CD4-positive, alpha-beta T cell (primary cell): ENCODE data around the gene HSD3B2. TPM values are rescaled to one million over a fixed set of nuclear protein-coding genes. Genes with fewer than 3 reads are reported as not detected.

Source experiments
- ATAC-seq: fragments of 200-7000 bp; cut with Tn5 transposase; one replicate; pipeline ENCODE4 v1.10.0; 2022; ENCODE audit warnings: mild to moderate bottlenecking; ENCODE audit not compliant: poor library complexity
- CTCF ChIA-PET: fragments of 350-600 bp; sonication (Branson Sonifier 250); formaldehyde crosslinking; loops from one replicate; lab custom pipeline; 2021; ENCODE audit warnings: antibody characterized with exemption, inconsistent platforms; lab: Charles Lee
- POLR2A ChIA-PET: fragments of 350-600 bp; sonication (Branson Sonifier 250); formaldehyde crosslinking; loops from one replicate; lab custom pipeline; 2021; ENCODE audit warnings: antibody characterized with exemption, inconsistent platforms; lab: Charles Lee
- DNase-seq, 14 experiments: peaks; one replicate each; pipeline ENCODE4 v3.0.0-alpha.2; 2013 to 2020; ENCODE audit warnings: mixed read lengths in 2 of 14
- H3K27ac ChIP-seq, 2 donors: one replicate each; pipeline versions ENCODE4 v1.5.1 to v1.7.0; 2013; ENCODE audit warnings: low read length in 2 of 2, low read depth in 1 of 2, mild to moderate bottlenecking in 1 of 2
- H3K27me3 ChIP-seq, 2 experiments: 1 replicate in 1 of 2; 2 replicates in 1 of 2; pipeline versions ENCODE4 v1.6.1 to v1.7.0; 2013; ENCODE audit warnings: low read length in 2 of 2, control low read depth in 1 of 2, mild to moderate bottlenecking in 1 of 2, moderate library complexity in 1 of 2; ENCODE audit not compliant: insufficient read depth in 2 of 2, control insufficient read depth in 1 of 2
- H3K36me3 ChIP-seq: one replicate; pipeline ENCODE4 v1.6.1; 2013; ENCODE audit warnings: low read length, control low read depth; ENCODE audit not compliant: insufficient read depth
- H3K4me1 ChIP-seq: one replicate; pipeline ENCODE4 v1.6.1; 2013; ENCODE audit warnings: low read length, control low read depth; ENCODE audit not compliant: insufficient read depth
- H3K4me3 ChIP-seq: one replicate; pipeline ENCODE4 v1.5.1; 2013; ENCODE audit warnings: mild to moderate bottlenecking, low read length, moderate library complexity
- H3K9me3 ChIP-seq, 2 experiments: 1 replicate in 1 of 2; 2 replicates in 1 of 2; pipeline versions ENCODE4 v1.6.1 to v1.7.0; 2013; ENCODE audit warnings: low read length in 2 of 2, mild to moderate bottlenecking in 2 of 2, control low read depth in 1 of 2, moderate library complexity in 1 of 2; ENCODE audit not compliant: control insufficient read depth in 1 of 2, insufficient read depth in 1 of 2
- H3K27ac Mint-ChIP-seq: one replicate; pipeline ENCODE4 v1.8.0; 2020; ENCODE audit warnings: mixed read lengths
- H3K27me3 Mint-ChIP-seq: one replicate; pipeline ENCODE4 v1.8.0; 2021; ENCODE audit warnings: mixed read lengths
- H3K36me3 Mint-ChIP-seq: one replicate; pipeline ENCODE4 v1.8.0; 2021; ENCODE audit warnings: low read depth, mixed read lengths
- H3K4me1 Mint-ChIP-seq: one replicate; pipeline ENCODE4 v1.8.0; 2021; ENCODE audit warnings: low read depth, mixed read lengths
- H3K4me3 Mint-ChIP-seq: one replicate; pipeline ENCODE4 v1.8.0; 2020; ENCODE audit warnings: mild to moderate bottlenecking, mixed read lengths
- H3K9me3 Mint-ChIP-seq: one replicate; pipeline ENCODE4 v1.8.0; 2020; ENCODE audit warnings: mixed read lengths
- CTCF ChIP-seq: fragments of 200-600 bp; IDR thresholded peaks from one replicate; pipeline ENCODE4 v1.8.0; 2022; ENCODE audit warnings: antibody characterized with exemption, mild to moderate bottlenecking
- intact Hi-C, 2 experiments: fragments of 100-400 bp; cut with DNase I in 1 of 2; cut with micrococcal nuclease in 1 of 2; formaldehyde crosslinking; loops; one replicate each; pipeline versions ENCODE4 v1.15.1 to v1.9.0; 2023 to 2025; cut with DNase I, micrococcal nuclease
- total RNA-seq, 174 experiments: library from RNA in 2 of 174; stranded (reverse) in 2 of 174; gene quantifications; one replicate each; pipeline ENCODE4 v1.2.3 and lab custom pipeline; 2021 to 2026

Gene HSD3B2
- total RNA-seq, 2 experiments from 2014 or later = not detected

- Mint-ChIP-seq H3K4me1 (no peaks in the 10 kb centered on the region), H3K4me3 (no peak overlapping the region), H3K36me3 (no peaks in the 10 kb centered on the region), H3K9me3 (no peaks in the 10 kb centered on the region), H3K27me3 (peaks cover 41% of the 10 kb centered on the region), H3K27ac (no peak overlapping the region)
- CTCF ChIA-PET = no interaction called here
- Histone ChIP-seq H3K36me3 (no peaks in the 10 kb centered on the region), H3K27me3 (peaks cover 0 to 5% of the 10 kb centered on the region in 2 experiments), H3K9me3 (peaks cover 0 to 4% of the 10 kb centered on the region in 2 experiments), H3K4me1 (no peaks in the 10 kb centered on the region), H3K27ac (no peak overlapping the region), H3K4me3 (no peak overlapping the region)
- no peak for TF ChIP-seq CTCF
- DNase-seq = no peak
- POLR2A ChIA-PET = no interaction called here
- ATAC-seq = no peak
- intact Hi-C loops = no loop called here
Observed at GRCh38 chr1:119428991-119429390, 14.0 kb downstream of the HSD3B2 start.

- peaks cover 0 to 5% of the 10 kb centered on the region in 2 experiments for H3K27me3 ChIP-seq
- H3K4me3 ChIP-seq = no peak overlapping the region
- no peaks in the 10 kb centered on the region for H3K4me1 ChIP-seq
- Mint-ChIP-seq H3K4me1 (no peaks in the 10 kb centered on the region), H3K27ac (no peak overlapping the region), H3K4me3 (no peak overlapping the region), H3K36me3 (no peaks in the 10 kb centered on the region), H3K9me3 (no peaks in the 10 kb centered on the region), H3K27me3 (peaks cover 41% of the 10 kb centered on the region)
- no peaks in the 10 kb centered on the region for H3K36me3 ChIP-seq
- intact Hi-C loops = no loop called here
- ATAC-seq = no peak
- POLR2A ChIA-PET = no interaction called here
- peaks cover 0 to 4% of the 10 kb centered on the region in 2 experiments for H3K9me3 ChIP-seq
- DNase-seq = no peak
- no peak for TF ChIP-seq CTCF
- no peak overlapping the region for H3K27ac ChIP-seq
- CTCF ChIA-PET = no interaction called here
Observed at GRCh38 chr1:119429687-119430086, 14.7 kb downstream of the HSD3B2 start.

GRCh38 chr1:119430486-119430885 lies 15.5 kb downstream of the HSD3B2 start:
- intact Hi-C loops = no loop called here
- Histone ChIP-seq H3K4me3 (no peak overlapping the region), H3K9me3 (peaks cover 0 to 4% of the 10 kb centered on the region in 2 experiments), H3K27me3 (peaks cover 0 to 5% of the 10 kb centered on the region in 2 experiments), H3K4me1 (no peaks in the 10 kb centered on the region), H3K36me3 (no peaks in the 10 kb centered on the region), H3K27ac (no peak overlapping the region)
- H3K9me3 Mint-ChIP-seq = no peaks in the 10 kb centered on the region
- ATAC-seq (no peak), DNase-seq (no peak)
- TF ChIP-seq CTCF = no peak
- no peak overlapping the region for H3K27ac Mint-ChIP-seq
- ChIA-PET POLR2A (no interaction called here), CTCF (no interaction called here)
- no peak overlapping the region for H3K4me3 Mint-ChIP-seq
- H3K4me1 Mint-ChIP-seq = no peaks in the 10 kb centered on the region
- H3K27me3 Mint-ChIP-seq = peaks cover 41% of the 10 kb centered on the region
- H3K36me3 Mint-ChIP-seq = no peaks in the 10 kb centered on the region
